Measurements from ENCODE around the gene LAMA3.

The LAMA3 gene

GRCh38 chr18:23883277-23883790 lies 194.1 kb downstream of the LAMA3 start:
- peak; percentile 14 for DNase-seq

GRCh38 chr18:23884681-23885375 lies 195.6 kb downstream of the LAMA3 start:
- DNase-seq: no peak

GRCh38 chr18:23885750-23886149 lies 196.5 kb downstream of the LAMA3 start:
- DNase-seq: no peak

GRCh38 chr18:23887035-23887434 lies 197.8 kb downstream of the LAMA3 start:
- no peak for DNase-seq

GRCh38 chr18:23887493-23887892 lies 198.2 kb downstream of the LAMA3 start:
- peak; percentile 57 for DNase-seq

GRCh38 chr18:23888881-23889280 lies 199.6 kb downstream of the LAMA3 start:
- DNase-seq: peak; percentile 46

GRCh38 chr18:23889907-23890306 lies 200.7 kb downstream of the LAMA3 start:
- DNase-seq: no peak

- DNase-seq: no peak
Measured at GRCh38 chr18:23890589-23890988, 201.3 kb downstream of the LAMA3 start.

GRCh38 chr18:23893653-23894052 lies 204.4 kb downstream of the LAMA3 start:
- no peak for DNase-seq

- no peak for DNase-seq
Measured at GRCh38 chr18:23894661-23895175, 205.5 kb downstream of the LAMA3 start.

- DNase-seq: no peak
Measured at GRCh38 chr18:23897291-23897690, 208.0 kb downstream of the LAMA3 start.

GRCh38 chr18:23897733-23898132 lies 208.5 kb downstream of the LAMA3 start:
- DNase-seq: no peak

GRCh38 chr18:23900994-23901393 lies 211.7 kb downstream of the LAMA3 start:
- no peak for DNase-seq

- no peak for DNase-seq
Measured at GRCh38 chr18:23902396-23902795, 213.1 kb downstream of the LAMA3 start.

- no peak for DNase-seq
Measured at GRCh38 chr18:23903971-23904370, 214.7 kb downstream of the LAMA3 start.

- DNase-seq: no peak
Measured at GRCh38 chr18:23906658-23907057, 217.4 kb downstream of the LAMA3 start.

- DNase-seq: no peak
Measured at GRCh38 chr18:23908827-23909226, 219.6 kb downstream of the LAMA3 start.

- no peak for DNase-seq
Measured at GRCh38 chr18:23910032-23910431, 220.8 kb downstream of the LAMA3 start.

- DNase-seq: no peak
Measured at GRCh38 chr18:23912356-23912755, 223.1 kb downstream of the LAMA3 start.

GRCh38 chr18:23916338-23916737 lies 227.1 kb downstream of the LAMA3 start:
- DNase-seq: no peak

- peak; percentile 31 for DNase-seq
Measured at GRCh38 chr18:23918395-23919032, 229.3 kb downstream of the LAMA3 start.

GRCh38 chr18:23920054-23920453 lies 230.8 kb downstream of the LAMA3 start:
- DNase-seq: no peak

GRCh38 chr18:23921716-23922285 lies 232.5 kb downstream of the LAMA3 start:
- DNase-seq: no peak

- DNase-seq: no peak
Measured at GRCh38 chr18:23922939-23923338, 233.7 kb downstream of the LAMA3 start.

Data from NCI-H1694 treated with DMSO at 0.1 percent for 48 hours (cell line).